ENCODE measurements around the gene NACAD.

NACAD gene

GRCh38 chr7:45100761-45101480 is 12.2 kb upstream of the NACAD start:
- Histone ChIP-seq H3K9ac (ENCODE audit: low read length) (no peak overlapping the region), H3K27me3 (ENCODE audit: control insufficient read depth in 1 of 2, insufficient read depth in 2 of 2, low read length in 2 of 2) (no peaks in the 10 kb centered on the region), H3K27ac (ENCODE audit: low read depth, low read length) (no peak overlapping the region), H3K9me3 (ENCODE audit: low read length) (no peaks in the 10 kb centered on the region), H3K4me1 (ENCODE audit: insufficient read depth, low read length) (no peaks in the 10 kb centered on the region), H3K36me3 (ENCODE audit: insufficient read depth, low read length) (peaks cover 80% of the 10 kb centered on the region), H3K4me3 (ENCODE audit: low read depth in 1 of 2, low read length in 2 of 2) (no peak overlapping the region)

- Histone ChIP-seq H3K27ac (ENCODE audit: low read depth, low read length) (no peak overlapping the region), H3K9ac (ENCODE audit: low read length) (no peak overlapping the region), H3K4me1 (ENCODE audit: insufficient read depth, low read length) (no peaks in the 10 kb centered on the region), H3K9me3 (ENCODE audit: low read length) (no peaks in the 10 kb centered on the region), H3K36me3 (ENCODE audit: insufficient read depth, low read length) (peaks cover 72% of the 10 kb centered on the region), H3K27me3 (ENCODE audit: control insufficient read depth in 1 of 2, insufficient read depth in 2 of 2, low read length in 2 of 2) (no peaks in the 10 kb centered on the region), H3K4me3 (ENCODE audit: low read depth in 1 of 2, low read length in 2 of 2) (no peak overlapping the region)
These were observed 11.4 kb upstream of the NACAD start for GRCh38 chr7:45099891-45100760.

- H3K9me3 ChIP-seq (ENCODE audit: low read length): no peaks in the 10 kb centered on the region
- no peak overlapping the region for H3K9ac ChIP-seq (ENCODE audit: low read length)
- no peak overlapping the region for H3K27ac ChIP-seq (ENCODE audit: low read depth, low read length)
- H3K27me3 ChIP-seq (ENCODE audit: control insufficient read depth in 1 of 2, insufficient read depth in 2 of 2, low read length in 2 of 2): no peaks in the 10 kb centered on the region
- H3K36me3 ChIP-seq (ENCODE audit: insufficient read depth, low read length): peaks cover 63% of the 10 kb centered on the region
- no peaks in the 10 kb centered on the region for H3K4me1 ChIP-seq (ENCODE audit: insufficient read depth, low read length)
- H3K4me3 ChIP-seq (ENCODE audit: low read depth in 1 of 2, low read length in 2 of 2): no peak overlapping the region
These were observed 10.4 kb upstream of the NACAD start for GRCh38 chr7:45098983-45099839.

GRCh38 chr7:45092931-45093235 is 4.1 kb upstream of the NACAD start:
- Histone ChIP-seq H3K9me3 (ENCODE audit: low read length) (no peaks in the 10 kb centered on the region), H3K4me3 (ENCODE audit: low read depth in 1 of 2, low read length in 2 of 2) (no peak overlapping the region), H3K4me1 (ENCODE audit: insufficient read depth, low read length) (peaks cover 4% of the 10 kb centered on the region), H3K9ac (ENCODE audit: low read length) (no peak overlapping the region), H3K27me3 (ENCODE audit: control insufficient read depth in 1 of 2, insufficient read depth in 2 of 2, low read length in 2 of 2) (no peaks in the 10 kb centered on the region), H3K36me3 (ENCODE audit: insufficient read depth, low read length) (peaks cover 4% of the 10 kb centered on the region), H3K27ac (ENCODE audit: low read depth, low read length) (no peak overlapping the region)

GRCh38 chr7:45092100-45092930 is 3.5 kb upstream of the NACAD start:
- H3K27ac ChIP-seq (ENCODE audit: low read depth, low read length): no peak overlapping the region
- no peaks in the 10 kb centered on the region for H3K27me3 ChIP-seq (ENCODE audit: control insufficient read depth in 1 of 2, insufficient read depth in 2 of 2, low read length in 2 of 2)
- H3K9ac ChIP-seq (ENCODE audit: low read length): no peak overlapping the region
- H3K4me3 ChIP-seq (ENCODE audit: low read depth in 1 of 2, low read length in 2 of 2): no peak overlapping the region
- no peaks in the 10 kb centered on the region for H3K36me3 ChIP-seq (ENCODE audit: insufficient read depth, low read length)
- H3K4me1 ChIP-seq (ENCODE audit: insufficient read depth, low read length): peaks cover 4% of the 10 kb centered on the region
- H3K9me3 ChIP-seq (ENCODE audit: low read length): no peaks in the 10 kb centered on the region

- Histone ChIP-seq H3K9ac (ENCODE audit: low read length) (peak overlapping the region; percentile 27), H3K36me3 (ENCODE audit: insufficient read depth, low read length) (peaks cover 6% of the 10 kb centered on the region), H3K27ac (ENCODE audit: low read depth, low read length) (peak overlapping the region; percentile 22)
These were observed 647 bp upstream of the NACAD start for GRCh38 chr7:45089341-45089891.

GRCh38 chr7:45088146-45088701 is 545 bp downstream of the NACAD start:
- peaks cover 4% of the 10 kb centered on the region for H3K4me1 ChIP-seq (ENCODE audit: insufficient read depth, low read length)
- no peaks in the 10 kb centered on the region for H3K27me3 ChIP-seq (ENCODE audit: control insufficient read depth in 1 of 2, insufficient read depth in 2 of 2, low read length in 2 of 2)
- H3K4me3 ChIP-seq (ENCODE audit: low read depth in 1 of 2, low read length in 2 of 2): peak overlapping the region; percentile 58 to 62
- no peak overlapping the region for H3K9ac ChIP-seq (ENCODE audit: low read length)
- peaks cover 6% of the 10 kb centered on the region for H3K36me3 ChIP-seq (ENCODE audit: insufficient read depth, low read length)
- H3K27ac ChIP-seq (ENCODE audit: low read depth, low read length): peak overlapping the region; percentile 52
- no peaks in the 10 kb centered on the region for H3K9me3 ChIP-seq (ENCODE audit: low read length)

More at GRCh38 chr7:45089341-45089891, 647 bp upstream of the NACAD start:
- H3K4me1 ChIP-seq (ENCODE audit: insufficient read depth, low read length): peaks cover 4% of the 10 kb centered on the region
- no peaks in the 10 kb centered on the region for H3K27me3 ChIP-seq (ENCODE audit: control insufficient read depth in 1 of 2, insufficient read depth in 2 of 2, low read length in 2 of 2)
- no peaks in the 10 kb centered on the region for H3K9me3 ChIP-seq (ENCODE audit: low read length)
- H3K4me3 ChIP-seq (ENCODE audit: low read depth in 1 of 2, low read length in 2 of 2): peak overlapping the region; percentile 58 to 62

- H3K27ac ChIP-seq (ENCODE audit: low read depth, low read length): peak overlapping the region; percentile 52
- H3K36me3 ChIP-seq (ENCODE audit: insufficient read depth, low read length): peaks cover 6% of the 10 kb centered on the region
- H3K9me3 ChIP-seq (ENCODE audit: low read length): no peaks in the 10 kb centered on the region
- H3K4me1 ChIP-seq (ENCODE audit: insufficient read depth, low read length): peaks cover 4% of the 10 kb centered on the region
- H3K4me3 ChIP-seq (ENCODE audit: low read depth in 1 of 2, low read length in 2 of 2): peak overlapping the region in 1 of 2 donors; percentile 58
- no peaks in the 10 kb centered on the region for H3K27me3 ChIP-seq (ENCODE audit: control insufficient read depth in 1 of 2, insufficient read depth in 2 of 2, low read length in 2 of 2)
- H3K9ac ChIP-seq (ENCODE audit: low read length): no peak overlapping the region
These were observed 1.2 kb downstream of the NACAD start for GRCh38 chr7:45087301-45088145.

GRCh38 chr7:45086331-45087065 is 2.3 kb downstream of the NACAD start:
- H3K36me3 ChIP-seq (ENCODE audit: insufficient read depth, low read length): peaks cover 6% of the 10 kb centered on the region
- peaks cover 4% of the 10 kb centered on the region for H3K4me1 ChIP-seq (ENCODE audit: insufficient read depth, low read length)
- H3K27ac ChIP-seq (ENCODE audit: low read depth, low read length): no peak overlapping the region

More at GRCh38 chr7:45086331-45087065, 2.3 kb downstream of the NACAD start:
- H3K9me3 ChIP-seq (ENCODE audit: low read length): no peaks in the 10 kb centered on the region
- H3K9ac ChIP-seq (ENCODE audit: low read length): no peak overlapping the region
- no peaks in the 10 kb centered on the region for H3K27me3 ChIP-seq (ENCODE audit: control insufficient read depth in 1 of 2, insufficient read depth in 2 of 2, low read length in 2 of 2)
- no peak overlapping the region for H3K4me3 ChIP-seq (ENCODE audit: low read depth in 1 of 2, low read length in 2 of 2)

Data from muscle layer of colon (tissue), 2 donors.